ACC112 (cell line): Measurements from ENCODE around the gene PDLIM5.
A peak's percentile ranks its signal among the peaks of the same experiment; 100 is the strongest.

Source experiments
- H2AFZ ChIP-seq: fragments of 200-600 bp; sonication (generic); one replicate; pipeline ENCODE4 v1.6.0; 2017; ENCODE audit warnings: antibody characterized with exemption, low read length; ENCODE audit not compliant: unreplicated experiment
- H3K27ac ChIP-seq: fragments of 200-600 bp; sonication (generic); 2 replicates; pipeline ENCODE4 v1.5.1; 2014; ENCODE audit warnings: low read depth, mild to moderate bottlenecking, antibody characterized with exemption, low read length, moderate library complexity
- H3K27me3 ChIP-seq: fragments of 200-600 bp; sonication (generic); 2 replicates; pipeline ENCODE4 v1.6.1; 2014; ENCODE audit warnings: mild to moderate bottlenecking, antibody characterized with exemption, low read length, moderate library complexity, mixed read lengths; ENCODE audit not compliant: insufficient read depth
- H3K36me3 ChIP-seq: fragments of 200-600 bp; sonication (generic); 2 replicates; pipeline ENCODE4 v1.6.1; 2016; ENCODE audit warnings: mild to moderate bottlenecking, antibody characterized with exemption, low read length, moderate library complexity, mixed read lengths; ENCODE audit not compliant: insufficient read depth
- H3K4me1 ChIP-seq: fragments of 200-600 bp; sonication (generic); one replicate; pipeline ENCODE4 v1.6.1; 2016; ENCODE audit warnings: low read length, mixed read lengths; ENCODE audit not compliant: insufficient read depth, unreplicated experiment, control insufficient read depth
- H3K4me3 ChIP-seq: fragments of 200-600 bp; sonication (generic); 2 replicates; pipeline ENCODE4 v1.5.1; 2014; ENCODE audit warnings: mild to moderate bottlenecking, low read depth, low read length
- H3K79me2 ChIP-seq: fragments of 200-600 bp; sonication (generic); one replicate; pipeline ENCODE4 v1.6.0; 2016; ENCODE audit warnings: low read length; ENCODE audit not compliant: control insufficient read depth, unreplicated experiment, insufficient read depth

Gene PDLIM5

GRCh38 chr4:94567811-94568210 lies 116.1 kb downstream of the PDLIM5 start:
- Histone ChIP-seq H3K36me3 (0 out of 2 replicates have a peak, but pooled peaks cover 4% of the 10 kb centered on the region), H3K27me3 (no peaks in the 10 kb centered on the region), H3K27ac (no peak overlapping the region), H3K79me2 (peaks cover 64% of the 10 kb centered on the region), H3K4me3 (peak overlapping the region; percentile 63), H3K4me1 (peaks cover 15% of the 10 kb centered on the region), H2AFZ (peak overlapping the region; percentile 29)

- H3K36me3 ChIP-seq, result peaks cover 4% of the 10 kb centered on the region; the same call in 1 of the 2 replicates
- no peak overlapping the region for H3K4me3 ChIP-seq
- peaks cover 54% of the 10 kb centered on the region for H3K79me2 ChIP-seq
- H2AFZ ChIP-seq, result no peak overlapping the region
- no peak overlapping the region for H3K27ac ChIP-seq
- peaks cover 21% of the 10 kb centered on the region for H3K4me1 ChIP-seq
- no peaks in the 10 kb centered on the region for H3K27me3 ChIP-seq
Observed at GRCh38 chr4:94570558-94570957, 118.8 kb downstream of the PDLIM5 start.

GRCh38 chr4:94571298-94571697 lies 119.6 kb downstream of the PDLIM5 start:
- peaks cover 55% of the 10 kb centered on the region for H3K79me2 ChIP-seq
- no peak overlapping the region for H2AFZ ChIP-seq
- peaks cover 11% of the 10 kb centered on the region; the same call in 1 of the 2 replicates for H3K36me3 ChIP-seq
- no peak overlapping the region for H3K27ac ChIP-seq
- H3K27me3 ChIP-seq, result no peaks in the 10 kb centered on the region
- H3K4me1 ChIP-seq, result peaks cover 29% of the 10 kb centered on the region
- H3K4me3 ChIP-seq, result no peak overlapping the region

GRCh38 chr4:94571715-94572114 lies 120.0 kb downstream of the PDLIM5 start:
- H3K36me3 ChIP-seq, result peaks cover 11% of the 10 kb centered on the region; the same call in 1 of the 2 replicates
- H2AFZ ChIP-seq, result no peak overlapping the region
- peaks cover 51% of the 10 kb centered on the region for H3K79me2 ChIP-seq
- no peak overlapping the region for H3K27ac ChIP-seq
- peaks cover 33% of the 10 kb centered on the region for H3K4me1 ChIP-seq
- H3K4me3 ChIP-seq, result no peak overlapping the region
- H3K27me3 ChIP-seq, result no peaks in the 10 kb centered on the region

- peaks cover 11% of the 10 kb centered on the region; the same call in 1 of the 2 replicates for H3K36me3 ChIP-seq
- H3K4me1 ChIP-seq, result peaks cover 47% of the 10 kb centered on the region
- H3K4me3 ChIP-seq, result no peak overlapping the region
- H3K79me2 ChIP-seq, result peaks cover 42% of the 10 kb centered on the region
- H3K27ac ChIP-seq, result peak overlapping the region; percentile 68
- H3K27me3 ChIP-seq, result no peaks in the 10 kb centered on the region
- H2AFZ ChIP-seq, result no peak overlapping the region
Observed at GRCh38 chr4:94574050-94574449, 122.3 kb downstream of the PDLIM5 start.

GRCh38 chr4:94574616-94575015 lies 122.9 kb downstream of the PDLIM5 start:
- no peak overlapping the region for H3K4me3 ChIP-seq
- peaks cover 11% of the 10 kb centered on the region; the same call in 1 of the 2 replicates for H3K36me3 ChIP-seq
- H3K4me1 ChIP-seq, result peaks cover 49% of the 10 kb centered on the region
- H3K27me3 ChIP-seq, result no peaks in the 10 kb centered on the region
- peaks cover 41% of the 10 kb centered on the region for H3K79me2 ChIP-seq
- H2AFZ ChIP-seq, result no peak overlapping the region
- H3K27ac ChIP-seq, result peak overlapping the region; percentile 68

- peaks cover 33% of the 10 kb centered on the region for H3K79me2 ChIP-seq
- H3K4me1 ChIP-seq, result peaks cover 49% of the 10 kb centered on the region
- H3K27me3 ChIP-seq, result no peaks in the 10 kb centered on the region
- H3K27ac ChIP-seq, result peak overlapping the region; percentile 26; the same call in 1 of the 2 replicates
- peaks cover 11% of the 10 kb centered on the region; the same call in 1 of the 2 replicates for H3K36me3 ChIP-seq
- H2AFZ ChIP-seq, result no peak overlapping the region
- no peak overlapping the region for H3K4me3 ChIP-seq
Observed at GRCh38 chr4:94575652-94576051, 123.9 kb downstream of the PDLIM5 start.

- Histone ChIP-seq H2AFZ (no peak overlapping the region), H3K27me3 (no peaks in the 10 kb centered on the region), H3K27ac (peak overlapping the region; percentile 26), H3K4me1 (peaks cover 49% of the 10 kb centered on the region), H3K4me3 (no peak overlapping the region), H3K36me3 (peaks cover 11% of the 10 kb centered on the region; the same call in 1 of the 2 replicates), H3K79me2 (peaks cover 32% of the 10 kb centered on the region)
Observed at GRCh38 chr4:94576210-94576609, 124.5 kb downstream of the PDLIM5 start.

GRCh38 chr4:94577136-94577535 lies 125.4 kb downstream of the PDLIM5 start:
- peaks cover 30% of the 10 kb centered on the region for H3K79me2 ChIP-seq
- H2AFZ ChIP-seq, result no peak overlapping the region
- peak overlapping the region; percentile 26; the same call in 1 of the 2 replicates for H3K27ac ChIP-seq
- peaks cover 55% of the 10 kb centered on the region for H3K4me1 ChIP-seq
- no peaks in the 10 kb centered on the region for H3K27me3 ChIP-seq
- no peak overlapping the region for H3K4me3 ChIP-seq
- peaks cover 7% of the 10 kb centered on the region; the same call in 1 of the 2 replicates for H3K36me3 ChIP-seq

GRCh38 chr4:94578195-94578594 lies 126.5 kb downstream of the PDLIM5 start:
- peak overlapping the region; percentile 36; the same call in 1 of the 2 replicates for H3K27ac ChIP-seq
- H2AFZ ChIP-seq, result peak overlapping the region; percentile 19
- peak overlapping the region; percentile 33; the same call in 1 of the 2 replicates for H3K4me3 ChIP-seq
- H3K4me1 ChIP-seq, result peaks cover 61% of the 10 kb centered on the region
- no peaks in the 10 kb centered on the region for H3K27me3 ChIP-seq
- H3K79me2 ChIP-seq, result peaks cover 21% of the 10 kb centered on the region
- H3K36me3 ChIP-seq, result peaks cover 7% of the 10 kb centered on the region; the same call in 1 of the 2 replicates

GRCh38 chr4:94581766-94582165 lies 130.0 kb downstream of the PDLIM5 start:
- Histone ChIP-seq H3K4me1 (peaks cover 34% of the 10 kb centered on the region), H3K4me3 (no peak overlapping the region), H2AFZ (no peak overlapping the region), H3K27me3 (no peaks in the 10 kb centered on the region), H3K79me2 (peaks cover 13% of the 10 kb centered on the region), H3K27ac (no peak overlapping the region), H3K36me3 (peaks cover 13% of the 10 kb centered on the region; the same call in 1 of the 2 replicates)
